Erythroblast (primary cell): ENCODE data around the gene CCT3.

Source experiments
- GATA1 ChIP-seq: IDR thresholded peaks from 2 replicates; pipeline ENCODE4 v1.6.1; 2011; ENCODE audit warnings: low read depth, mild to moderate bottlenecking, control low read depth, low read length, moderate library complexity
- POLR2A ChIP-seq: IDR thresholded peaks from 2 replicates; pipeline ENCODE4 v1.6.1; 2011; ENCODE audit warnings: mild to moderate bottlenecking, low read length

- TF ChIP-seq POLR2A, result no peak
- TF ChIP-seq GATA1, result no peak
These were observed 52.7 kb downstream of the CCT3 start for GRCh38 chr1:156285437-156285836.
